CD4-positive, alpha-beta memory T cell (primary cell): Measurements from ENCODE around the gene DCAF15. TPM values are rescaled to one million over a fixed set of nuclear protein-coding genes. Genes with fewer than 3 reads are reported as not detected.

Experiments
- CTCF ChIA-PET: fragments of 350-600 bp; sonication (Branson Sonifier 250); formaldehyde crosslinking; loops from one replicate; lab custom pipeline; 2021; ENCODE audit warnings: inconsistent platforms; ENCODE audit not compliant: partially characterized antibody; lab: Charles Lee
- POLR2A ChIA-PET: fragments of 350-600 bp; sonication (Branson Sonifier 250); formaldehyde crosslinking; loops from one replicate; lab custom pipeline; 2021; ENCODE audit not compliant: partially characterized antibody; lab: Charles Lee
- DNase-seq, 5 donors: peaks; one replicate each; pipeline versions ENCODE4 v3.0.0 to v3.0.0-alpha.2; 2020 to 2022; ENCODE audit warnings: mixed read lengths in 1 of 5
- H3K27ac ChIP-seq: one replicate; pipeline ENCODE4 v1.7.0; 2013; ENCODE audit warnings: low read depth, low read length
- H3K27me3 ChIP-seq: 2 replicates; pipeline ENCODE4 v1.7.0; 2013; ENCODE audit warnings: mild to moderate bottlenecking, low read length, moderate library complexity; ENCODE audit not compliant: insufficient read depth
- H3K36me3 ChIP-seq: 2 replicates; pipeline ENCODE4 v1.7.0; 2013; ENCODE audit warnings: mild to moderate bottlenecking, low read length, moderate library complexity; ENCODE audit not compliant: insufficient read depth
- H3K4me1 ChIP-seq: 2 replicates; pipeline ENCODE4 v1.7.0; 2013; ENCODE audit warnings: mild to moderate bottlenecking, low read length, moderate library complexity; ENCODE audit not compliant: insufficient read depth
- H3K4me3 ChIP-seq, 2 donors: one replicate each; pipeline ENCODE4 v1.7.0; 2013; ENCODE audit warnings: low read length in 2 of 2, mild to moderate bottlenecking in 1 of 2
- H3K9me3 ChIP-seq, 2 donors: one replicate each; pipeline ENCODE4 v1.7.0; 2013; ENCODE audit warnings: low read length in 2 of 2, control low read depth in 1 of 2; ENCODE audit not compliant: control insufficient read depth in 1 of 2
- H3K27ac Mint-ChIP-seq, 7 donors: one replicate each; pipeline ENCODE4 v1.8.0; 2020 to 2021; ENCODE audit warnings: mixed read lengths in 7 of 7, mild to moderate bottlenecking in 6 of 7, inconsistent platforms in 3 of 7, moderate library complexity in 3 of 7
- H3K27me3 Mint-ChIP-seq, 2 donors: one replicate each; pipeline ENCODE4 v1.8.0; 2020 to 2021; ENCODE audit warnings: mixed read lengths in 2 of 2
- H3K36me3 Mint-ChIP-seq, 2 donors: one replicate each; pipeline ENCODE4 v1.8.0; 2020 to 2021; ENCODE audit warnings: mixed read lengths in 2 of 2, inconsistent platforms in 1 of 2, mild to moderate bottlenecking in 1 of 2
- H3K4me1 Mint-ChIP-seq, 4 donors: one replicate each; pipeline ENCODE4 v1.8.0; 2020 to 2021; ENCODE audit warnings: mixed read lengths in 4 of 4, mild to moderate bottlenecking in 1 of 4
- H3K4me3 Mint-ChIP-seq, 8 donors: one replicate each; pipeline ENCODE4 v1.8.0; 2020 to 2021; ENCODE audit warnings: mixed read lengths in 8 of 8, mild to moderate bottlenecking in 7 of 8, moderate library complexity in 6 of 8, inconsistent platforms in 3 of 8
- H3K9me3 Mint-ChIP-seq, 8 donors: one replicate each; pipeline ENCODE4 v1.8.0; 2020 to 2021; ENCODE audit warnings: mixed read lengths in 8 of 8, mild to moderate bottlenecking in 5 of 8, inconsistent platforms in 3 of 8, moderate library complexity in 1 of 8
- intact Hi-C: fragments of 100-400 bp; cut with micrococcal nuclease; formaldehyde crosslinking; loops from one replicate; pipeline ENCODE4 v1.15.1; 2023
- polyA plus RNA-seq, 2 donors: library from polyadenylated mRNA; unstranded; fragments of 300-500 nt; fragmentation: Illumina TruSeq; gene quantifications; one replicate each; pipeline ENCODE4 v1.2.3, GENCODE V29; 2021
- total RNA-seq, 2 experiments: library from RNA; stranded (reverse); gene quantifications; one replicate each; pipeline ENCODE4 v1.2.3, GENCODE V29; 2021

DCAF15 gene
- total and polyA plus RNA-seq, 4 experiments from 2014 or later, result 4.9 to 96.7 (median 50.0) TPM

DNA sequence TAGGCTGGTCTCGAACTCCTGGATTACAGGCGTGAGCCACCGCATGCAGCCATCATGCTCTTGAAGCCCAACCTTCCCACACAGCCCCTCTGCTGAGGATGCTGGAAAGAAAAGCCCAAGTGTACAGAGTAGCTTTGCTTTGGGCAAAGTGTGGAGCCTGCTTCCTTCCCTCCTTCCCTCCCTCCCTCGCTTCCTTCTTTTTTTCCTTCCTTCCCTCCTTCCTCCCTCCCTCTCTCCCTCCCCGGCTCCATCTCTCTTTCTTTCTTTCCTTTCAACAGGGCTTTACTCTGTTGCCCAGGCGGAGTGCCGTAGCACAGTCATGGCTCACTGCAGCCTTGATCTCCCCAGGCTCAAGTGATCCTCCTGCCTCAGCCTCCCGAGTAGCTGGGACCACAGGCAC, 43.6 kb upstream of the DCAF15 start:
- POLR2A ChIA-PET, result no interaction called here
- H3K4me3 Mint-ChIP-seq, result peak overlapping the region in 1 of 8 donors; percentile 54

DNA sequence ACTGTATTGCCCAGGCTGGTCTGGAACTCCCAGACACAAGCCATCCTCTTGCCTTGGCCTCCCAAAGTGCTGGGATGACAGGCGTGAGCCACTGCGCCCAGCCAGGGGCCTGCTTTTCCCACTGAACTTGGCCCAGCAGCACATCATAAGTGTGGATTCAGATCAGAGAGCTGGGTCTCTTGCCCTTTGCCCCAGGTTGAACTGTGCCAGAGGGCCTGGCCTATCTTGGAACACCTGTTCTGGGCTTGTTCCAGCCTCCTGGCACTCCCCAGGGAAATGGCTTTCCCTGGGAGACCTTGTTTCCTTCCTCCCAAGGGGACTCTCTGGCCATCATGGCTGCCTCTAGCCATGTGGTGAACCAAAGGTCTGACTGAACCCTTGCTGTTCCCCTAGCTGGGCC, 42.9 kb upstream of the DCAF15 start:
- Mint-ChIP-seq H3K9me3 (no peaks in the 10 kb centered on the region), H3K27ac (peak overlapping the region in 1 of 7 donors; percentile 47), H3K4me3 (no peak overlapping the region), H3K36me3 (peaks cover 6 to 28% of the 10 kb centered on the region in 2 donors), H3K27me3 (no peaks in the 10 kb centered on the region), H3K4me1 (peaks cover 9 to 21% (median 12%) of the 10 kb centered on the region in 4 donors)
- ChIA-PET POLR2A (no interaction called here), CTCF (interaction anchor here (1.3 to 1.4 kb wide), 2 partner anchors 139 to 150 kb away, joined by 3 to 6 read pairs; no protein-coding TSS in a partner anchor)
- Histone ChIP-seq H3K27ac (no peak overlapping the region), H3K4me3 (no peak overlapping the region), H3K9me3 (no peaks in the 10 kb centered on the region), H3K36me3 (peaks cover 7% of the 10 kb centered on the region), H3K27me3 (no peaks in the 10 kb centered on the region), H3K4me1 (peaks cover 15% of the 10 kb centered on the region)
- no peak for DNase-seq
- intact Hi-C loops, result loop anchor here (5.0 kb wide), 1 partner anchor 43 kb away; the partner anchor contains the start of gene DCAF15

More for the DNA sequence above, 43.6 kb upstream of the DCAF15 start:
- H3K36me3 ChIP-seq, result peaks cover 7% of the 10 kb centered on the region
- H3K4me1 ChIP-seq, result peaks cover 15% of the 10 kb centered on the region
- H3K9me3 ChIP-seq, result no peaks in the 10 kb centered on the region
- DNase-seq, result no peak
- Mint-ChIP-seq H3K9me3 (no peaks in the 10 kb centered on the region), H3K27me3 (no peaks in the 10 kb centered on the region), H3K36me3 (peaks cover 6 to 27% of the 10 kb centered on the region in 2 donors), H3K4me1 (peaks cover 9 to 21% (median 12%) of the 10 kb centered on the region in 4 donors), H3K27ac (no peak overlapping the region)
- H3K4me3 ChIP-seq, result no peak overlapping the region
- H3K27me3 ChIP-seq, result no peaks in the 10 kb centered on the region
- CTCF ChIA-PET, result interaction anchor here (1.4 kb wide), 1 partner anchor 151 kb away, joined by 3 read pairs; no protein-coding TSS in a partner anchor
- no peak overlapping the region for H3K27ac ChIP-seq
- intact Hi-C loops, result loop anchor here (5.0 kb wide), 1 partner anchor 44 kb away; the partner anchor contains the start of gene DCAF15

DNA sequence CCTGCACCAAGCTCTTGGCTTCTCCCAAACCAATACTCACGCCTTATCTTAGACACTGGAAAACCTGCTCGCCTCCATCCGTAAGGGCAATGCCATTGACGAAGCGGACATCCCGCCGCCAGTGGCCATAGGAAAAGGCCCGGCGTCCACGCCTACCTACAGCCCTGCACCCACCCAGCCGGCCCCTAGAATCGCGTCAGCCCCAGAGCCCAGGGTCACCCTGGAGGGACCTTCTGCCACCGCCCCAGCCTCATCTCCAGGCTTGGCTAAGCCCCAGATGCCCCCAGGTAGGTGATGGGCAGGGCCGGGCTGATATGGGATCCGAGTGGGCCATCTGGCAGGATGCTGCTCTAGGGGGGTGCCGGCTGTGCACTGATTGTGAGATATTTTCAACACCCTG, 39.0 kb upstream of the DCAF15 start:
- H3K36me3 ChIP-seq, result peaks cover 21% of the 10 kb centered on the region
- intact Hi-C loops, result no loop called here
- CTCF ChIA-PET, result no interaction called here
- no peak overlapping the region for H3K4me3 ChIP-seq
- no peak overlapping the region for H3K27ac ChIP-seq
- Mint-ChIP-seq H3K4me3 (no peak overlapping the region), H3K27me3 (no peaks in the 10 kb centered on the region), H3K4me1 (no peaks in the 10 kb centered on the region), H3K27ac (no peak overlapping the region), H3K36me3 (peaks cover 14 to 46% of the 10 kb centered on the region in 2 donors), H3K9me3 (no peaks in the 10 kb centered on the region)
- no peaks in the 10 kb centered on the region for H3K27me3 ChIP-seq
- no peak for DNase-seq
- no peaks in the 10 kb centered on the region for H3K9me3 ChIP-seq
- no peaks in the 10 kb centered on the region for H3K4me1 ChIP-seq
- POLR2A ChIA-PET, result no interaction called here

DNA sequence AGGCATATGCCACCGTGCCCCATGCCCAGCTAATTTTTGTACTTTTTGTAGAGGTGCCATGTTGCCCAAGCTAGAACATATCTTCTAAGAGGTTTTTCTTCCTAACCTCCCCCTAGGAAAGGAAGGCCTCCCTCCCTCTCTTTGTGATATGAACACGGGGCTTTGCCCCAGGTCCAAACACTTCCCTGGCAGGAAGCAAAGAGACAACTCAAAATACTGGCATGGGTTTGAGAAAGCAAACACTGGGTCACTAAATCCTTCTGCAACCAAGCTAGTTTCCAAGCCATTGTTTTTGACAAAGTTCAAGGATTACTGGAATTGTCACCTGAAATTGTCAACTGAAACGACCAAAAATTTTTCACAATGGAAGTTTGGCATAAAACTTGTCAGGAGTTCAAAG, 37.5 kb upstream of the DCAF15 start:
- H3K27ac Mint-ChIP-seq, result no peak overlapping the region
- POLR2A ChIA-PET, result no interaction called here
- no peaks in the 10 kb centered on the region for H3K9me3 Mint-ChIP-seq
- H3K27me3 Mint-ChIP-seq, result no peaks in the 10 kb centered on the region
- Histone ChIP-seq H3K36me3 (peaks cover 21% of the 10 kb centered on the region), H3K27me3 (no peaks in the 10 kb centered on the region), H3K27ac (no peak overlapping the region), H3K4me3 (no peak overlapping the region), H3K9me3 (no peaks in the 10 kb centered on the region), H3K4me1 (no peaks in the 10 kb centered on the region)
- H3K4me1 Mint-ChIP-seq, result no peaks in the 10 kb centered on the region
- no peak for DNase-seq
- H3K36me3 Mint-ChIP-seq, result peaks cover 14 to 43% of the 10 kb centered on the region in 2 donors
- CTCF ChIA-PET, result interaction anchor here (1.3 kb wide), 1 partner anchor 34 kb away, joined by 3 read pairs; no protein-coding TSS in a partner anchor
- H3K4me3 Mint-ChIP-seq, result no peak overlapping the region
- intact Hi-C loops, result no loop called here

DNA sequence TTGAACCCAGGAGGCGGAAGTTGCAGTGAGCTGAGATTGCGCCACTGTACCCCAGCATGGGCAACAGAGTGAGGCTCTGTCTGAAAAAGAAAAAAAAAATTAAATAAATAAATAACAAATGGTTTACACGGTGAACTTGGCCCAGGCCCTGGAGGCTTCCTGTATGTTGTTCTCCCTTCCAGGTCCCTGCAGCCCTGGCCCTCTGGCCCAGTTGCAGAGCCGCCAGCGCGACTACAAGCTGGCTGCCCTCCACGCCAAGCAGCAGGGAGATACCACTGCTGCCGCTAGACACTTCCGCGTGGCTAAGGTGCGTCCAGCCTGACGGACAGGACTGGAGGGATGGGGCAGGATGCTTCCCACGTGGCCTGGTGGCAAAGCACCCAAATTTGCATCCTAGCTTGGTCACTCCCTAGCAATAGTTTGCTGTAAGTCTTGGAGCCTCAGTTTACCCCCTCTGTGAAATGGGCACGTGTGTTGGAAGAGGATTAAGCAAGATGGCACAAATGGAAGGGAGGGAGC, 34.4 kb upstream of the DCAF15 start:
- H3K36me3 Mint-ChIP-seq, result peaks cover 38 to 51% of the 10 kb centered on the region in 2 donors
- CTCF ChIA-PET, result no interaction called here
- intact Hi-C loops, result no loop called here

DNA sequence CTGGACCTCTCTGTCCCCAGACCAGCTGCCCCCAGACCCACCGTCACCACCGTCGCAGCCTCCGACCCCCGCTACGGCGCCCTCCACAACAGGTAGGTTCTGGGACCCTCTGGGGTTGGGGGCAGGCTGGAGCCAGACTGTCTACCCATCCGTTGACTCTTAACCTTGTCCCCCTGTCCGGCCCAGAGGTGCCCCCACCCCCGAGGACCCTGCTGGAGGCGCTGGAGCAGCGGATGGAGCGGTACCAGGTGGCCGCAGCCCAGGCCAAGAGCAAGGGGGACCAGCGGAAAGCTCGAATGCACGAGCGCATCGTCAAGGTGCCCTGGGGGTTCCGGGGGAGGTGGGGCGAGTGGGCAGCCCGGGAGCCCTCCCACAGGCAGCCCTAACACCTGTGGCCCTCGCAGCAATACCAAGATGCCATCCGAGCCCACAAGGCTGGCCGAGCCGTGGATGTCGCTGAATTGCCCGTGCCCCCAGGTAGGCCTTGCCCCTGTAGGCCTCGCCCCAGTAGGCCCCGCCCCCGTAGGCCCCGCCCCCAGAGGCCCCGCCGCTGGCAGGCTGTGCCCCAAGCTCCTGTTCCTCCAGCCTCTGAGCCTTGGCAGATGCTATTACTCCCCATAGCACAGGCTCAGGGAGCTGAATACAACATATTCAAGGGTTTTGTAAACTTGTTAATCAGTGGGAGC, 33.4 kb upstream of the DCAF15 start:
- H3K9me3 ChIP-seq, result no peaks in the 10 kb centered on the region

More for the DNA sequence above, 34.4 kb upstream of the DCAF15 start:
- H3K9me3 Mint-ChIP-seq, result no peaks in the 10 kb centered on the region
- H3K27me3 ChIP-seq, result no peaks in the 10 kb centered on the region
- POLR2A ChIA-PET, result no interaction called here
- H3K36me3 ChIP-seq, result peaks cover 27% of the 10 kb centered on the region
- H3K4me1 Mint-ChIP-seq, result peaks cover 0 to 3% (median 1%) of the 10 kb centered on the region in 4 donors
- no peak overlapping the region for H3K4me3 ChIP-seq
- no peak overlapping the region for H3K27ac Mint-ChIP-seq
- DNase-seq, result no peak
- no peaks in the 10 kb centered on the region for H3K27me3 Mint-ChIP-seq
- no peak overlapping the region for H3K27ac ChIP-seq
- H3K4me3 Mint-ChIP-seq, result no peak overlapping the region
- no peaks in the 10 kb centered on the region for H3K9me3 ChIP-seq
- no peaks in the 10 kb centered on the region for H3K4me1 ChIP-seq

DNA sequence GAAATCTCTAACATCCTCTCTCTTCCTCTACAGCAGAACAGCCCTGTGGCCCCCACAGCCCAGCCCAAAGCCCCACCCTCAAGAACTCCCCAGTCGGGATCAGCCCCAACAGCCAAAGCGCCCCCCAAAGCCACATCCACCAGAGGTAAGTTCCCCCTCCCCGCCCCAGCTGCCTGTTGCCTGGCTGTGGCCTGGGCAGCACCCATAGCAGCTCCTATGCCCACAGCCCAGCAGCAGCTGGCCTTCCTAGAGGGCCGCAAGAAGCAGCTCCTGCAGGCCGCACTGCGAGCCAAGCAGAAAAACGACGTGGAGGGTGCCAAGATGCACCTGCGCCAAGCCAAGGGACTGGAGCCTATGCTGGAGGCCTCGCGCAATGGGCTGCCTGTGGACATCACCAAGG, 31.8 kb upstream of the DCAF15 start:
- no peaks in the 10 kb centered on the region for H3K4me1 ChIP-seq
- CTCF ChIA-PET, result no interaction called here
- no peaks in the 10 kb centered on the region for H3K27me3 ChIP-seq
- POLR2A ChIA-PET, result interaction anchor here (0.6 to 0.9 kb wide), 2 partner anchors 111 to 396 kb away, joined by 3 read pairs; partner anchors contain the start of gene IL27RA
- Mint-ChIP-seq H3K36me3 (peaks cover 37 to 49% of the 10 kb centered on the region in 2 donors), H3K27me3 (no peaks in the 10 kb centered on the region), H3K4me3 (no peak overlapping the region), H3K4me1 (peaks cover 0 to 3% (median 1%) of the 10 kb centered on the region in 4 donors), H3K9me3 (no peaks in the 10 kb centered on the region), H3K27ac (peak overlapping the region in 1 of 7 donors; percentile 23)
- no peaks in the 10 kb centered on the region for H3K9me3 ChIP-seq
- no peak overlapping the region for H3K4me3 ChIP-seq
- DNase-seq, result no peak
- intact Hi-C loops, result no loop called here
- no peak overlapping the region for H3K27ac ChIP-seq
- peaks cover 15% of the 10 kb centered on the region for H3K36me3 ChIP-seq

More for the DNA sequence above, 33.4 kb upstream of the DCAF15 start:
- H3K27me3 ChIP-seq, result no peaks in the 10 kb centered on the region
- H3K27ac ChIP-seq, result no peak overlapping the region
- DNase-seq, result no peak
- intact Hi-C loops, result no loop called here
- POLR2A ChIA-PET, result no interaction called here
- H3K27ac Mint-ChIP-seq, result no peak overlapping the region
- no peak overlapping the region for H3K4me3 Mint-ChIP-seq
- H3K4me1 Mint-ChIP-seq, result peaks cover 0 to 3% (median 1%) of the 10 kb centered on the region in 4 donors
- no peaks in the 10 kb centered on the region for H3K4me1 ChIP-seq
- no peak overlapping the region for H3K4me3 ChIP-seq
- H3K36me3 Mint-ChIP-seq, result peaks cover 35 to 52% of the 10 kb centered on the region in 2 donors
- H3K36me3 ChIP-seq, result peaks cover 21% of the 10 kb centered on the region
- H3K9me3 Mint-ChIP-seq, result no peaks in the 10 kb centered on the region
- CTCF ChIA-PET, result no interaction called here
- no peaks in the 10 kb centered on the region for H3K27me3 Mint-ChIP-seq
